ENCODE data around the gene ZSCAN22. TPM values are rescaled to one million over a fixed set of nuclear protein-coding genes. Genes with fewer than 3 reads are reported as not detected.
A peak's percentile ranks its signal among the peaks of the same experiment; 100 is the strongest.

ZSCAN22 gene
- total RNA-seq, 1 experiment from 2014 or later = 4.3 TPM

DNA sequence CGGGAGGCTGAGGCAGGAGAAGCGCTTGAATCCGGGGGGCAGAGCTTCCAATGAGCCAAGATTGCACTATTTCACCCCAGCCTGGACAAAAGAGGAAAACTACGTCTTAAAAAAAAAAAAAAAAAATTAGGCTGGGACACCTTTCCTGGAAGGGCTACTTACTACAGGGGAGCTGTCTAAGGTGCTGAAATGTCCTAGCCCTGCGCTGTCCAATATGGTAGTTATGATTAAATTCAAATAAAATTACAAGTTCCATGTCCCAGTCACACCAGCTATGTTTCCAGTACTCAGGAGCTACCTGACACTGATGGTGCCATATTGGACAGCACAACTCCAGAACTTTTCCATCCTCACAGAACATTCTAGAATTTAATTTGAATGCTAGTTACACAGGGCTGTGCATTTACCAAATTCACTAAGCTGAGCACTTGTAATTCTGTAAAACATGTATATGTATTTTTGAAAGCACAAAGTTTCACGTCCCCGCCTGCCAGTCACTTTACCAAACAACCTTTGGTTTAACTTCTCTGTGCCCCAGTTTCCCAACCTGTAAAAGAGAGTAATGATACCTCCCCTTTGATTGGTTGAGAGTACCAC, 9.2 kb upstream of the ZSCAN22 start:
- Mint-ChIP-seq H3K27ac (ENCODE audit: unreplicated experiment) (no peak overlapping the region), H3K36me3 (ENCODE audit: insufficient read depth, unreplicated experiment) (peaks cover 38% of the 10 kb centered on the region), H3K4me1 (ENCODE audit: low read depth, unreplicated experiment) (no peaks in the 10 kb centered on the region), H3K4me3 (ENCODE audit: unreplicated experiment) (no peak overlapping the region), H3K9me3 (ENCODE audit: unreplicated experiment) (peaks cover 10% of the 10 kb centered on the region), H3K27me3 (ENCODE audit: insufficient read depth, unreplicated experiment) (no peaks in the 10 kb centered on the region)
- TF ChIP-seq, protein P1, sequence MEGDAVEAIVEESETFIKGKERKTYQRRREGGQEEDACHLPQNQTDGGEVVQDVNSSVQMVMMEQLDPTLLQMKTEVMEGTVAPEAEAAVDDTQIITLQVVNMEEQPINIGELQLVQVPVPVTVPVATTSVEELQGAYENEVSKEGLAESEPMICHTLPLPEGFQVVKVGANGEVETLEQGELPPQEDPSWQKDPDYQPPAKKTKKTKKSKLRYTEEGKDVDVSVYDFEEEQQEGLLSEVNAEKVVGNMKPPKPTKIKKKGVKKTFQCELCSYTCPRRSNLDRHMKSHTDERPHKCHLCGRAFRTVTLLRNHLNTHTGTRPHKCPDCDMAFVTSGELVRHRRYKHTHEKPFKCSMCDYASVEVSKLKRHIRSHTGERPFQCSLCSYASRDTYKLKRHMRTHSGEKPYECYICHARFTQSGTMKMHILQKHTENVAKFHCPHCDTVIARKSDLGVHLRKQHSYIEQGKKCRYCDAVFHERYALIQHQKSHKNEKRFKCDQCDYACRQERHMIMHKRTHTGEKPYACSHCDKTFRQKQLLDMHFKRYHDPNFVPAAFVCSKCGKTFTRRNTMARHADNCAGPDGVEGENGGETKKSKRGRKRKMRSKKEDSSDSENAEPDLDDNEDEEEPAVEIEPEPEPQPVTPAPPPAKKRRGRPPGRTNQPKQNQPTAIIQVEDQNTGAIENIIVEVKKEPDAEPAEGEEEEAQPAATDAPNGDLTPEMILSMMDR (IDR thresholded peaks at IDR 0.05; ENCODE audit: insufficient read depth in 1 of 2, low read depth in 1 of 2, low read length in 1 of 2, severe bottlenecking in 1 of 2, unreplicated experiment in 1 of 2) = no peak
- intact Hi-C loops (cut with micrococcal nuclease; ENCODE audit: unreplicated experiment) = no loop called here
- ChIA-PET POLR2A (interaction anchor here (0.6 kb wide), 2 partner anchors 27 to 178 kb away, joined by 3 to 5 read pairs; no protein-coding TSS in a partner anchor), CTCF (interaction anchor here (0.6 kb wide), 1 partner anchor 115 kb away, joined by 3 read pairs; no protein-coding TSS in a partner anchor)
- Histone ChIP-seq H3K9me3 (no peaks in the 10 kb centered on the region), H3K36me3 (ENCODE audit: control insufficient read depth, insufficient read depth, low read length) (peaks cover 3% of the 10 kb centered on the region), H3K27me3 (replicated peaks; ENCODE audit: control insufficient read depth, insufficient read depth, low read length) (no peaks in the 10 kb centered on the region), H3K4me3 (ENCODE audit: low read depth, low read length) (no peak overlapping the region), H3K4me1 (no peaks in the 10 kb centered on the region)
- no TSS peak for BruUV-seq (replicated peaks)
- DNase-seq = peak in 1 of 2 experiments; percentile 57

DNA sequence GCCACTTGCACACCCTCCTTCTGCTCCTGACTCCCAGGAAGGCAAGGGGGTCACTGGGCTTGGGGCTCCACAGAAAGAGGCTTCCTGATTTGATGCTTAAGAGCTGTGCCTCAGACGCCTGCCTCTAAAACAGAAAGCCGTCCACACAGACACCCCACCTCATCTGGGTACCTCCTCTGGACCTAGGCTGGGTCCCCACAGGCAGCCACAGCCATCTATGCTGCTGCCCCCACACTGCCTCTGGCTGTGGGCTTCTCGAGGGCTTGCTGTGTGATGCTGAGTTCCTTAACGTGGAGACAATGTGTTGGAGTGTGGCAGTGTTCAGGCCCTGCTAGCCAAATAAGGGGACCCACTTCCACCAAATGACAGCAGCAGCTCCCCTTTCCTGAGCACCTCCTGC, 8.5 kb upstream of the ZSCAN22 start:
- H3K27me3 ChIP-seq (replicated peaks; ENCODE audit: control insufficient read depth, insufficient read depth, low read length) = no peaks in the 10 kb centered on the region
- no peaks in the 10 kb centered on the region for H3K27me3 Mint-ChIP-seq (ENCODE audit: insufficient read depth, unreplicated experiment)
- POLR2A ChIA-PET = interaction anchor here (0.6 kb wide), 1 partner anchor 256 kb away, joined by 4 read pairs; no protein-coding TSS in a partner anchor

DNA sequence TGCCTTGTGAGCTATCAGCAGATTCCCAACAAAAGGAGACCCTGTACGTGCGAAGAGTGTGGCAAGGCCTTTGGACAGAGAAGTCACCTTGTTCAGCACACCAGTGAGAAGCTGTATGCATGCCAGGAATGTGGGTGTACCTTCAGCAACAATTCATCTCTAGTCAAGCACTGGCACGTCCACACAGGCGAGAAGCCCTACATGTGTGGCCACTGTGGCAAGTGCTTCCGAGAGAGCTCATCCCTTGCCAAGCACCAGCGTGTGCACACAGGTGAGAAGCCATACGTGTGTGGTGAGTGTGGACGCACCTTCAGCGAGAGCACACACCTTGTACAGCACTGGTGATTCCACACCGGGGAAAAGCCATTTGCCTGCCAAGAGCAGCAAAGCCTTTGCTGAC, 7.6 kb upstream of the ZSCAN22 start:
- H3K4me3 ChIP-seq (ENCODE audit: low read depth, low read length) = no peak overlapping the region
- POLR2A ChIA-PET = interaction anchor here (0.6 kb wide), 1 partner anchor 255 kb away, joined by 4 read pairs; no protein-coding TSS in a partner anchor
- no TSS peak for BruUV-seq (replicated peaks)
- no peaks in the 10 kb centered on the region for H3K9me3 ChIP-seq
- Mint-ChIP-seq H3K9me3 (ENCODE audit: unreplicated experiment) (peaks cover 10% of the 10 kb centered on the region), H3K27ac (ENCODE audit: unreplicated experiment) (no peak overlapping the region), H3K36me3 (ENCODE audit: insufficient read depth, unreplicated experiment) (peaks cover 22% of the 10 kb centered on the region), H3K4me1 (ENCODE audit: low read depth, unreplicated experiment) (no peaks in the 10 kb centered on the region), H3K27me3 (ENCODE audit: insufficient read depth, unreplicated experiment) (no peaks in the 10 kb centered on the region), H3K4me3 (ENCODE audit: unreplicated experiment) (no peak overlapping the region)
- no peak for DNase-seq
- CTCF ChIA-PET = no interaction called here
- TF ChIP-seq, protein P1 (IDR thresholded peaks at IDR 0.05; ENCODE audit: insufficient read depth in 1 of 2, low read depth in 1 of 2, low read length in 1 of 2, severe bottlenecking in 1 of 2, unreplicated experiment in 1 of 2) = no peak
- intact Hi-C loops (cut with micrococcal nuclease; ENCODE audit: unreplicated experiment) = no loop called here
- no peaks in the 10 kb centered on the region for H3K36me3 ChIP-seq (ENCODE audit: control insufficient read depth, insufficient read depth, low read length)
- no peaks in the 10 kb centered on the region for H3K27me3 ChIP-seq (replicated peaks; ENCODE audit: control insufficient read depth, insufficient read depth, low read length)
- H3K4me1 ChIP-seq = no peaks in the 10 kb centered on the region

More for the DNA sequence above, 8.5 kb upstream of the ZSCAN22 start:
- Mint-ChIP-seq H3K4me1 (ENCODE audit: low read depth, unreplicated experiment) (no peaks in the 10 kb centered on the region), H3K9me3 (ENCODE audit: unreplicated experiment) (peaks cover 10% of the 10 kb centered on the region), H3K36me3 (ENCODE audit: insufficient read depth, unreplicated experiment) (peaks cover 31% of the 10 kb centered on the region), H3K27ac (ENCODE audit: unreplicated experiment) (no peak overlapping the region), H3K4me3 (ENCODE audit: unreplicated experiment) (no peak overlapping the region)
- intact Hi-C loops (cut with micrococcal nuclease; ENCODE audit: unreplicated experiment) = no loop called here
- no peaks in the 10 kb centered on the region for H3K4me1 ChIP-seq
- no peaks in the 10 kb centered on the region for H3K9me3 ChIP-seq
- H3K4me3 ChIP-seq (ENCODE audit: low read depth, low read length) = no peak overlapping the region
- TF ChIP-seq, protein P1 (IDR thresholded peaks at IDR 0.05; ENCODE audit: insufficient read depth in 1 of 2, low read depth in 1 of 2, low read length in 1 of 2, severe bottlenecking in 1 of 2, unreplicated experiment in 1 of 2) = no peak
- H3K36me3 ChIP-seq (ENCODE audit: control insufficient read depth, insufficient read depth, low read length) = peaks cover 2% of the 10 kb centered on the region; the same call in 1 of the 2 replicates
- BruUV-seq (replicated peaks) = no TSS peak
- DNase-seq = no peak
- CTCF ChIA-PET = no interaction called here

All from Caco-2 (cell line).